Mesodermal cell (in vitro differentiated cells): ENCODE measurements around the gene PKD1L1.
A peak's percentile ranks its signal among the peaks of the same experiment; 100 is the strongest.
"Not testable (repeated sequence)": the region's sequence is repeated elsewhere in the genome, so short reads cannot be mapped to it uniquely, and the experiment has no call there.

Experiments
- H3K27ac ChIP-seq: 2 replicates; pipeline ENCODE4 v1.7.0; 2013; ENCODE audit warnings: mild to moderate bottlenecking, low read depth, low read length, moderate library complexity; ENCODE audit not compliant: severe bottlenecking
- H3K36me3 ChIP-seq: 2 replicates; pipeline ENCODE4 v1.7.1; 2013; ENCODE audit warnings: mild to moderate bottlenecking, low read length, moderate library complexity; ENCODE audit not compliant: control insufficient read depth, insufficient read depth
- H3K4me1 ChIP-seq: one replicate; pipeline ENCODE4 v1.7.1; 2013; ENCODE audit warnings: mild to moderate bottlenecking, low read length; ENCODE audit not compliant: insufficient read depth, control insufficient read depth, poor library complexity, severe bottlenecking
- H3K4me3 ChIP-seq: 2 replicates; pipeline ENCODE4 v1.7.0; 2013; ENCODE audit warnings: low read length, control low read depth, mild to moderate bottlenecking; ENCODE audit not compliant: insufficient read depth, poor library complexity, severe bottlenecking; ENCODE audit errors: extremely low read depth
- H3K9me3 ChIP-seq: 2 replicates; pipeline ENCODE4 v1.7.1; 2013; ENCODE audit warnings: mild to moderate bottlenecking, low read length, moderate library complexity; ENCODE audit not compliant: control insufficient read depth
- WGBS, 2 experiments: methylation state at CpG; one replicate each; pipeline ENCODE4 v1.1.5; 2013; ENCODE audit warnings: missing lambda C conversion rate in 2 of 2; ENCODE audit not compliant: insufficient coverage in 2 of 2; 5-methylcytosine and 5-hydroxymethylcytosine counted together

The PKD1L1 gene

GRCh38 chr7:47945261-47946015 lies 2.8 kb downstream of the PKD1L1 start:
- Histone ChIP-seq H3K9me3 (no peaks in the 10 kb centered on the region), H3K4me1 (peaks cover 33% of the 10 kb centered on the region), H3K27ac (no peak overlapping the region), H3K4me3 (no peak overlapping the region), H3K36me3 (no peaks in the 10 kb centered on the region)
- WGBS, 2 experiments = 52 to 58% methylated on average over 4 to 7 of the region's 8 CpGs

- peaks cover 37% of the 10 kb centered on the region for H3K4me1 ChIP-seq
- 80 to 86% methylated on average over 5 to 11 of the region's 12 CpGs for WGBS, 2 experiments
- H3K36me3 ChIP-seq = no peaks in the 10 kb centered on the region
- H3K9me3 ChIP-seq = no peaks in the 10 kb centered on the region
- no peak overlapping the region for H3K27ac ChIP-seq
- no peak overlapping the region for H3K4me3 ChIP-seq
These were observed 3.6 kb downstream of the PKD1L1 start for GRCh38 chr7:47944536-47945260.

- 87 to 97% methylated on average over 4 to 5 of the region's 8 CpGs for WGBS, 2 experiments
- no peak overlapping the region for H3K27ac ChIP-seq
- H3K36me3 ChIP-seq = no peaks in the 10 kb centered on the region
- no peaks in the 10 kb centered on the region for H3K9me3 ChIP-seq
- H3K4me3 ChIP-seq = no peak overlapping the region
- H3K4me1 ChIP-seq = peaks cover 37% of the 10 kb centered on the region
These were observed 4.4 kb downstream of the PKD1L1 start for GRCh38 chr7:47943676-47944474.

GRCh38 chr7:47942651-47943050 lies 5.6 kb downstream of the PKD1L1 start:
- not testable (repeated sequence) for H3K9me3 ChIP-seq, H3K27ac ChIP-seq, H3K36me3 ChIP-seq, H3K4me3 ChIP-seq
- WGBS, 2 experiments = 97% methylated on average over 4 of the region's 10 CpGs; no CpG with 5 or more reads in 1 of the 2 experiments
- H3K4me1 ChIP-seq = peaks cover 33% of the 10 kb centered on the region

GRCh38 chr7:47942132-47942531 lies 6.1 kb downstream of the PKD1L1 start:
- no peak overlapping the region for H3K27ac ChIP-seq
- WGBS, 2 experiments = 80 to 100% methylated on average over 2 of the region's 10 CpGs
- H3K36me3 ChIP-seq = no peaks in the 10 kb centered on the region

GRCh38 chr7:47941136-47941844 lies 7.0 kb downstream of the PKD1L1 start:
- WGBS, 2 experiments = 78 to 83% methylated on average over 6 of the region's 9 CpGs
- Histone ChIP-seq H3K36me3 (no peaks in the 10 kb centered on the region), H3K27ac (peak overlapping the region; percentile 53), H3K4me3 (no peak overlapping the region), H3K9me3 (no peaks in the 10 kb centered on the region), H3K4me1 (peaks cover 33% of the 10 kb centered on the region)

More at GRCh38 chr7:47942132-47942531, 6.1 kb downstream of the PKD1L1 start:
- Histone ChIP-seq H3K4me1 (peaks cover 33% of the 10 kb centered on the region), H3K4me3 (no peak overlapping the region), H3K9me3 (no peaks in the 10 kb centered on the region)

- H3K9me3 ChIP-seq = no peaks in the 10 kb centered on the region
These were observed 7.9 kb downstream of the PKD1L1 start for GRCh38 chr7:47940088-47941013.

GRCh38 chr7:47939425-47940036 lies 8.7 kb downstream of the PKD1L1 start:
- no peaks in the 10 kb centered on the region for H3K36me3 ChIP-seq
- WGBS, 2 experiments = 91 to 98% methylated on average over 5 to 6 of the region's 7 CpGs
- no peak overlapping the region for H3K27ac ChIP-seq
- H3K9me3 ChIP-seq = no peaks in the 10 kb centered on the region
- H3K4me3 ChIP-seq = no peak overlapping the region
- H3K4me1 ChIP-seq = peaks cover 30% of the 10 kb centered on the region

More at GRCh38 chr7:47940088-47941013, 7.9 kb downstream of the PKD1L1 start:
- Histone ChIP-seq H3K27ac (peak overlapping the region; percentile 53), H3K36me3 (no peaks in the 10 kb centered on the region), H3K4me3 (no peak overlapping the region), H3K4me1 (peaks cover 33% of the 10 kb centered on the region)
- WGBS, 2 experiments = 81 to 86% methylated on average over 9 to 11 of the region's 14 CpGs

GRCh38 chr7:47938574-47939165 lies 9.6 kb downstream of the PKD1L1 start:
- H3K4me1 ChIP-seq = peaks cover 28% of the 10 kb centered on the region
- H3K4me3 ChIP-seq = no peak overlapping the region
- H3K9me3 ChIP-seq = no peaks in the 10 kb centered on the region
- WGBS, 2 experiments = 84 to 93% methylated on average over 3 to 4 of the region's 6 CpGs
- no peak overlapping the region for H3K27ac ChIP-seq
- no peaks in the 10 kb centered on the region for H3K36me3 ChIP-seq
